MM.1S (cell line): ENCODE results near the gene LEUTX.

ENCODE experiments used
- DNase-seq: peaks from one replicate; pipeline ENCODE4 v3.0.0-alpha.2; 2015
- H2AFZ ChIP-seq: fragments of 300-600 bp; sonication (generic); 2 replicates; pipeline ENCODE4 v1.6.0; 2016; ENCODE audit warnings: antibody characterized with exemption, low read length
- H3F3A ChIP-seq: fragments of 300-600 bp; sonication (generic); 2 replicates; pipeline ENCODE4 v1.6.1; 2016; ENCODE audit warnings: mild to moderate bottlenecking, antibody characterized with exemption, low read length, moderate library complexity, mixed read lengths; ENCODE audit not compliant: insufficient read depth
- H3K27ac ChIP-seq: fragments of 300-600 bp; sonication (generic); 2 replicates; pipeline ENCODE4 v1.5.1; 2016; ENCODE audit warnings: mild to moderate bottlenecking, low read length
- H3K27me3 ChIP-seq: fragments of 300-600 bp; sonication (generic); replicated peaks from 2 replicates; pipeline ENCODE4 v1.6.0; 2016; ENCODE audit warnings: low read length; ENCODE audit not compliant: insufficient read depth
- H3K36me3 ChIP-seq: fragments of 300-600 bp; sonication (generic); replicated peaks from 2 replicates; pipeline ENCODE4 v1.6.1; 2016; ENCODE audit warnings: mild to moderate bottlenecking, low read length, mixed read lengths; ENCODE audit not compliant: insufficient read depth
- H3K4me1 ChIP-seq: fragments of 300-600 bp; sonication (generic); 2 replicates; pipeline ENCODE4 v1.6.1; 2016; ENCODE audit warnings: low read length, mixed read lengths
- H3K4me2 ChIP-seq: fragments of 300-600 bp; sonication (generic); 2 replicates; pipeline ENCODE4 v1.6.0; 2016; ENCODE audit warnings: low read depth, low read length
- H3K4me3 ChIP-seq: fragments of 300-600 bp; sonication (generic); 2 replicates; pipeline ENCODE4 v1.5.1; 2016; ENCODE audit warnings: low read length, mixed read lengths
- H3K79me2 ChIP-seq: fragments of 300-600 bp; sonication (generic); 2 replicates; pipeline ENCODE4 v1.6.1; 2016; ENCODE audit warnings: mixed run types, low read length, mixed read lengths
- H3K9ac ChIP-seq: fragments of 300-600 bp; sonication (generic); 2 replicates; pipeline ENCODE4 v1.6.1; 2016; ENCODE audit warnings: low read length, mixed read lengths
- H3K9me2 ChIP-seq: fragments of 300-600 bp; sonication (generic); replicated peaks from 2 replicates; pipeline ENCODE4 v1.6.1; 2016; ENCODE audit warnings: mild to moderate bottlenecking, low read length, mixed read lengths; ENCODE audit not compliant: insufficient read depth
- H3K9me3 ChIP-seq: fragments of 300-600 bp; sonication (generic); replicated peaks from 2 replicates; pipeline ENCODE4 v1.6.1; 2016; ENCODE audit warnings: mild to moderate bottlenecking, low read length, mixed read lengths; ENCODE audit not compliant: insufficient read depth
- H4K20me1 ChIP-seq: fragments of 300-600 bp; sonication (generic); 2 replicates; pipeline ENCODE4 v1.6.1; 2016; ENCODE audit warnings: mild to moderate bottlenecking, low read length, moderate library complexity, mixed read lengths; ENCODE audit not compliant: insufficient read depth
- CTCF ChIP-seq: fragments of 300-600 bp; sonication (generic); IDR thresholded peaks from 2 replicates; pipeline ENCODE4 v1.5.1; 2016; ENCODE audit warnings: antibody characterized with exemption, low read length, mixed read lengths
- EZH2 ChIP-seq: fragments of 300-600 bp; sonication (generic); optimal IDR thresholded peaks from 2 replicates; pipeline ENCODE3; 2017; ENCODE audit warnings: low read depth, mild to moderate bottlenecking, antibody characterized with exemption, low read length, mixed read lengths
- EZH2phosphoT487 ChIP-seq: fragments of 300-600 bp; sonication (generic); IDR thresholded peaks from 2 replicates; pipeline ENCODE4 v1.6.1; 2018; ENCODE audit warnings: antibody characterized with exemption, low read length

Gene LEUTX

GRCh38 chr19:39817888-39818561, 39.4 kb downstream of the LEUTX start:
- H3K36me3 ChIP-seq = no peaks in the 10 kb centered on the region
- no peak overlapping the region for H2AFZ ChIP-seq
- H3K27ac ChIP-seq = no peak overlapping the region
- H3K27me3 ChIP-seq = no peaks in the 10 kb centered on the region
- H3K79me2 ChIP-seq = no peaks in the 10 kb centered on the region
- TF ChIP-seq EZH2 = no peak
- TF ChIP-seq EZH2phosphoT487 = no peak
- no peak for TF ChIP-seq CTCF
- H3K9ac ChIP-seq = no peak overlapping the region
- H3K4me1 ChIP-seq = no peaks in the 10 kb centered on the region
- no peak for DNase-seq
- H3K4me2 ChIP-seq = no peak overlapping the region
- no peaks in the 10 kb centered on the region for H3F3A ChIP-seq
- no peaks in the 10 kb centered on the region for H3K9me3 ChIP-seq
- H3K4me3 ChIP-seq = no peak overlapping the region
- no peaks in the 10 kb centered on the region for H4K20me1 ChIP-seq
- no peaks in the 10 kb centered on the region for H3K9me2 ChIP-seq

- H3K9me3 ChIP-seq = no peaks in the 10 kb centered on the region
- H3K9me2 ChIP-seq = no peaks in the 10 kb centered on the region
- TF ChIP-seq EZH2 = no peak
- TF ChIP-seq CTCF = no peak
- no peak for TF ChIP-seq EZH2phosphoT487
- H3K9ac ChIP-seq = no peak overlapping the region
- no peaks in the 10 kb centered on the region for H3K36me3 ChIP-seq
- H3K27ac ChIP-seq = no peak overlapping the region
- H3K27me3 ChIP-seq = no peaks in the 10 kb centered on the region
- H3K4me1 ChIP-seq = no peaks in the 10 kb centered on the region
- no peaks in the 10 kb centered on the region for H4K20me1 ChIP-seq
- peaks cover 2% of the 10 kb centered on the region; the same call in 1 of the 2 replicates for H3K79me2 ChIP-seq
- H3K4me2 ChIP-seq = no peak overlapping the region
- H3F3A ChIP-seq = no peaks in the 10 kb centered on the region
- no peak for DNase-seq
- no peak overlapping the region for H3K4me3 ChIP-seq
- no peak overlapping the region for H2AFZ ChIP-seq
These were observed 40.0 kb downstream of the LEUTX start for GRCh38 chr19:39818626-39819097.

GRCh38 chr19:39819786-39820185, 41.1 kb downstream of the LEUTX start:
- Histone ChIP-seq H3K9me2 (no peaks in the 10 kb centered on the region), H3K9me3 (no peaks in the 10 kb centered on the region), H3K4me3 (no peak overlapping the region)

More at GRCh38 chr19:39819786-39820185, 41.1 kb downstream of the LEUTX start:
- peaks cover 2% of the 10 kb centered on the region; the same call in 1 of the 2 replicates for H3K4me1 ChIP-seq
- peaks cover 7% of the 10 kb centered on the region; the same call in 1 of the 2 replicates for H3K79me2 ChIP-seq
- no peak overlapping the region for H2AFZ ChIP-seq
- DNase-seq = no peak
- H3K4me2 ChIP-seq = no peak overlapping the region
- no peaks in the 10 kb centered on the region for H3K36me3 ChIP-seq
- no peak overlapping the region for H3K27ac ChIP-seq
- no peak overlapping the region for H3K9ac ChIP-seq
- H3K27me3 ChIP-seq = no peaks in the 10 kb centered on the region
- H4K20me1 ChIP-seq = no peaks in the 10 kb centered on the region
- 0 out of 2 replicates have a peak, but pooled peaks cover 1% of the 10 kb centered on the region for H3F3A ChIP-seq
- TF ChIP-seq EZH2phosphoT487 = no peak
- TF ChIP-seq CTCF = no peak
- TF ChIP-seq EZH2 = no peak
